NCI-H2029 treated with DMSO at 0.1 percent for 48 hours (cell line): ENCODE measurements around the gene PRKX.
"Not testable (repeated sequence)": the region's sequence is repeated elsewhere in the genome, so short reads cannot be mapped to it uniquely, and the experiment has no call there.

Experiments used
- DNase-seq: peaks from one replicate; lab custom pipeline; 2025; lab: John Stamatoyannopoulos, UW

PRKX gene

GRCh38 chrX:3653111-3653510 lies 60.3 kb downstream of the PRKX start:
- no peak for DNase-seq

DNA sequence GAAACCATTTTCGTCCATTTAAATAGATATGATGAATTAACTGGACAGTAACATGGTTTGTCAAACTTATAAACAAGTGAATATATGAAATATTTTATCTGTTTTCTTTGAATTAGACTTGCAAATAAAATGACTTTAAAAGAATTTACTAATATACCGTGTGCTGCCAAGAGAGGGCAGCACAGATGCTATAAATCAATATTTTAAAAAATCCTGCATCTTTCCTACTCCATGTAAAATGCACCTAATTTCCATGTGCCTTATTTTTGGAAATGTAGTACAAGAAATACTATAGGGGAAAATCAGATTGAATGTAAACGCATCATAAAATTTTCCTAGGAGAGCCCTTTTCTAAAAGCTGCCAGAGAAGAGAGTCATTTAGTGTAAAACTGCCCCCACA lies 62.2 kb downstream of the PRKX start:
- no peak for DNase-seq

- DNase-seq: no peak
These were observed 65.4 kb downstream of the PRKX start for GRCh38 chrX:3648084-3648483.

DNA sequence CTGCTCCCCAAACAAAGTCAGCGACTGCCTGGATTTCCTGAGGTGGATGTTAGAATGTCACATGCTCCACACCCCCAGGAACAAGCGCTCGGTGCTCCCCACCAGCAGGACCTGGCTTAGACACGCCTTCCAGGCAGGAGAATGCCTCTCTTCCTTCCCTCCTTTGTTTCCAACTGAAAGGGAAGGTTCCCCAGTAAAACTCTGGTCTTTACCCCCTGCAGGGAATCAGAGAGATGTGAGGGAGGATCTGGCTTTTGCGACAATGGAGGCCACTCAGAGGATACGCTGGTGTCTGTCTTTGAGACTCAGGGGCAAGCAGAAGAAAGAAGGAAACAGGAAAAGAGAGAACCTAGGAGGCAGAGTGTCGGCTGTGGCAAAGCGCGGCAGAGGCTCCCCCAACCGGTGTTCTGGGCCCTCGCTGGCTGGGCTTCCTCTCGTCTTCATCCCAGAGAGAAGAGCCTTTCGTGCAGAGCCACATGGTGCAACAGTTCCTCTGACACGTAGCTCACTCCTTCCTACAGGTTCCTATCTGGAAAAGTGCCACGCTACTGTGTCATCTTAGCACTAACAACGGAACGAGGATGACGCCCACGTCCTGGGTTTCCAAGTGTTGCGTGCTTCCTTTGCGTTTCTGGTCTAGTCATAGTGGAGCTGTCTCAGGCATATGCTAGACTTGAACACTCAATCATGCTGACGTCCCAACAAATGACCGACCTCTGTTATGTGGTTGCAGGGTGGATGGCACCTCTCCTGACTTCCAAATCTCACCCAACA lies 73.4 kb downstream of the PRKX start:
- not testable (repeated sequence) for DNase-seq

- DNase-seq: no peak
These were observed 74.2 kb downstream of the PRKX start for GRCh38 chrX:3639236-3639635.

DNA sequence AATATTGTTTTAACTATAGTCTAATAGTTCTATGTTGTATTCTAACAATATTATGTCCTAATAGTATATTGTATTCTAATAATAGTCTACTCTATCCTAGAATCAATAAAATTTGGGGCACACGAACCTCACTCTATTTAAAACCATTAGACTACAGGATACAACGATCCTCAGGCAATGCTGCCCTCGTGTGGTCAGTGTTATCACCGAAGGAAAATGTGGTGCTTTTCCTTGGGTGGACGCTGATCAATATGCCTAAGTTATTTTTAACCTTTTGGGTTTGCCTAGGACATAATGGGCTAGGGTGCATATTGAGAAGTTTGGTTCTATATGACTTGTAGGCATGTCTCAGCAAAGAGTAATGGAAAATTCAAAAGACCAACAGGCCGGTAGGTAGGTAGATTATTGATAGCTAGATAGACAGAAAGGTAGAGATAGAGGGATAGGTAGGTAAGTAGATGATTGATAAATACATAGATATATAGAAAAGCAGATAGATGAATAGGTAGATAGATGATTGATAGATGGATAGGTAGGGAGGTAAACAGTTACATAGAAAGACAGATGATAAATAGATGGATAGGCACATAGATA lies 75.1 kb downstream of the PRKX start:
- peak; percentile 2 for DNase-seq

- no peak for DNase-seq
These were observed 76.6 kb downstream of the PRKX start for GRCh38 chrX:3636803-3637202.

DNA sequence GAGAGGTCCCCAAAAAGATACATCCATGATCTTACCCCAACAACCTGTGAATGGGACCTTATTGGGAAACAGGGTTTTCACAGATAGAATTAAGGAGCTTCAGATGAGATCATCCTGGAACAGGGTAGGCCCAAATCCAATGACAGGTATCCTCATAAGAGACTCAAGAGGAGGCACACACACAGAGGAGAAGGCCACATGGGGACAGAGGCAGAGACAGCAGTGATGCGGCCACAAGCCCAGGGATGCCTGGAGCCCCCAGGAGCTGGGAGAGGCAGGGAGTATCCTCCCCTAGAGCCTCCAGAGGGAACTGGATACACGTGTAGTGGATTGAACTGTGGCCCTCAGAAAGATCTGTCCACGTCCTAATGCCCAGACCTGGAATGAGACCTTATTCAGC lies 82.3 kb downstream of the PRKX start:
- no peak for DNase-seq

DNA sequence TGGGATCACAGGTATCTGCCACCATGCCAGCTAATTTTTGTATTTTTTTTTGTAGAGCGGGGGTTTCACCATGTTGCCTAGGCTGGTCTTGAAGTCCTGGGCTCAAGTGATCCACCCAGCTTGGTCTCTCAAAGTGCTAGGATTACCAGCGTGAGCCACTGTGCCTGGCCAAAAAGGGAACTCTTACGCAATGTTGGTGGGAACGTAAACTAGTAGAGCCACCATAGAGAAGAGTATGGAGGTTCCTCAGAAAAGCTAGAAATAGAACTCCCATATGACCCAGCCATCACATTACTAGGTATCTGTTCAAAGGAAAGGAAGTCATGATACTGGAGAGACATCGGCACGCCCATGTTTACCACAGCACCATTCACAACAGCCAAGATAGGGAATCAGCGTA lies 85.9 kb downstream of the PRKX start:
- DNase-seq: no peak

DNA sequence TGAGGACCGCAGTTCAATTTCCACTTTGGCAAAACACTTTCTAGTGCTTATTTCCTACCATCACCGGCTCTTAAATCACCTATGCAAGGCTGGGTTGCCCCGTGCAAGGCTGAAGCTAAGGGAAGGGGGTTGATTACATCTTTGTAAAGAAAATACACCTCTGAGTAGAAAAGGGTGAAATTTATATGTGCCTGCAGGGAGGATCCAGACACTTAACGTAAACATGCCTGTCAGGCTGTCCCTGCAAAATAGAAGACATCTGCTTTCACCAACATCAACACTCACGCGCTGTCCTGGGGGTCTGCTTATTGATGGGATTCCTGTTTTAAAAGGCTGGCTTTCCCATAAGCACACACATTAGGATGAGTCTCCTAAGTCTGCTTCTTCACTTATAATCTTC lies 92.0 kb downstream of the PRKX start:
- no peak for DNase-seq

DNA sequence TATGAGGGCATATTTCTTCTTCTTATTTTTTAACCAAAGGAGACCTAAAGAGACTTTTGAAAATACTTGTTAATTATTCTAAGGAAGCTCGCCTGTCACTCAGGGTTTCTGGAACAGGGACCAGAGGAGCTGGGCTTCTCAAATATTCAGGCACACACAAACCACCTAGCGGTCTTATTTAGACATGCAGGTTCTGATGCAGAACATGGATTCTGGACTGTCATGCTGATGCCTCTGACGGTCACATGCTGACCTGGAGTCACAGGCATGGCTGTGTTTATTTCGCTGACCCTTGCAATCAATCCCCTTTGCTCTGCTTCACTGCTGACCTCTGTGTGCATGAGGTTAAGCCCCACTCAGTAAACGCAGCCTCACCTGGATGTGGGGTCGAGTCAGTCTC lies 101.7 kb downstream of the PRKX start:
- DNase-seq: not testable (repeated sequence)

GRCh38 chrX:3609810-3610209 lies 103.6 kb downstream of the PRKX start:
- DNase-seq: no peak

- no peak for DNase-seq
These were observed 110.3 kb downstream of the PRKX start for GRCh38 chrX:3603026-3603661.

GRCh38 chrX:3599802-3600430 lies 113.5 kb downstream of the PRKX start:
- DNase-seq: no peak

- no peak for DNase-seq
These were observed 114.7 kb downstream of the PRKX start for GRCh38 chrX:3598709-3599108.

DNA sequence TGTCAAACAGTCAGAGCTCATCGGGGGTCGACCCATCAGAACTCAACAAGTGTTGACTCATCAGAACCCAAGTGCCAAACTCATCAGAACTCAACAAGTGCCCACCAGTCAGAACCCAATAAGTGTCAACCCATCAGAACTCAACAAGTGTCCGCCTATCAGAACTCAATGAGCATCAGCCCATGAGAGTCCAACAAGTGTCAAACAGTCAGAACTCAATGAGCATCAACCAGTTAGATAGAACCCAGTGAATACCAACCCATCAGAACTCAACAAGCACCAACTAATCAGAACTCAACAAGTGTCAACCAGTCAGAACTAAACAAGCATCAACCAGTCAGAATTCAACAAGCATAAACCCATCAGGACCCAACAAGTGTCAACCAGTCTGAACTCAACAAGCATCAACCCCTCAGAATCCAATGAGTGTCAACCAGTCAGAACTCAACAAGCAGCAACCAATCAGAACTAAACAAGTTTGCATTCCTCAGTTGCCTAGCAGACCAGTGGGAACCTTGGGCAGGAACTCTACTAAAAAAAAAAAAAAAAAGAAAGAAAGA lies 115.3 kb downstream of the PRKX start:
- DNase-seq: no peak

DNA sequence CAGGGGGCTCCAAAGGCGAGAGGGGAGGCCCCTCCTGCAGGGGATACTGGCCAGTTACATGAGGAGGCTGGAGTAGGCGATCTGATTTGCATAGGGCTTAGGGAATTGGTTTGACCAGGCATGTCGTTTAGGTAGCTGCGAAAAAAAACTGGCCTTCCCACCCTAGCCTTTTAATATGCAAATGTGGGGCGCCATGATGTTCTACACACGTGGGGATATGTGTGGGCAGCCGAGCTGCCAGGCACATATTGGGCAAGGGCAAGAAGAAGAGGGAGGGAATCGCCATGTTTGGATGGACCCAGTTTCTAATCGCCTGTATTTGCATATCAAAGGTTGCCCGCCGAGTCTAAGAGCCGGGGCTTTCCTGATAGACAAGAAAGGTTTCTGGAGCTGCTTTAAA lies 121.3 kb downstream of the PRKX start:
- DNase-seq: no peak

DNA sequence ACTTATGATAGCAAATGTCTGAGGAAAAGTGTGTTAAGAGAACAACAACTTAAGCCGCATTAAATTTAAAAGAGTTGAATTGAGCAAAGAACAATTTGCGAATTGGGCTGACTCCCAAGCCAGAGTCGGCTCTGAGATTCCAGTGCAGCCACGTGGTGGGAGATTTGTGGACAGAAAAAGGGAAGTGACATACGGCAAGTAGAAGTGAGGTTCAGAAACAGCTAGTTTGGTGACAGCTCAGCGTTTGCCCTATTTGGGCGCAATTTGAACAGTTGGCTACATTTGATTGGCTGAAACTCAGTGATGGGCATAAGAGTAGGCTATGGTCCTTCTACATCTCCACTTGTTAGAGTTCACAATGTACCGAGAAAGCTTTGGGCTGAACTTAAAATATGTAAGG lies 124.0 kb downstream of the PRKX start:
- no peak for DNase-seq

GRCh38 chrX:3585719-3586118 lies 127.7 kb downstream of the PRKX start:
- no peak for DNase-seq

- no peak for DNase-seq
These were observed 128.9 kb downstream of the PRKX start for GRCh38 chrX:3584415-3584996.

DNA sequence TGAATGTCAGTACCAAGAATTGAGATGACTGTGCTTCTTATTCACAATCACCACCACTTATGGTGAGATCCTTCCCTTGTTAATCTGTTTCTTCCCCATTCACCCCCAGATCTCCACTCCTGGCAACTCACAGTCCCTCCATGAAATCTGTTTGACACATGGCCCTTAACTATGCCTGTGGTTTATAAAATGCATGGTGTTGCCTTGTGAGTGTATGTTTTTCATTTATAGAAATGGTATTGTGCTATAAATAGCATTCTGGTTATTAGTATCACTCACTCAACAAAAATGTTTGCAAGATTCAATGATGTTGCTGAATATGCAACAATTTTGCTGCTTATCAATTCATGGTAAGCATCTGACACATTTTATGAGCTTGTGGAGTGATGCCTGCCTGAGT lies 131.0 kb downstream of the PRKX start:
- no peak for DNase-seq

- no peak for DNase-seq
These were observed 131.8 kb downstream of the PRKX start for GRCh38 chrX:3581609-3582108.
